ENCODE data around the gene ANKRD10.

The ANKRD10 gene

DNA sequence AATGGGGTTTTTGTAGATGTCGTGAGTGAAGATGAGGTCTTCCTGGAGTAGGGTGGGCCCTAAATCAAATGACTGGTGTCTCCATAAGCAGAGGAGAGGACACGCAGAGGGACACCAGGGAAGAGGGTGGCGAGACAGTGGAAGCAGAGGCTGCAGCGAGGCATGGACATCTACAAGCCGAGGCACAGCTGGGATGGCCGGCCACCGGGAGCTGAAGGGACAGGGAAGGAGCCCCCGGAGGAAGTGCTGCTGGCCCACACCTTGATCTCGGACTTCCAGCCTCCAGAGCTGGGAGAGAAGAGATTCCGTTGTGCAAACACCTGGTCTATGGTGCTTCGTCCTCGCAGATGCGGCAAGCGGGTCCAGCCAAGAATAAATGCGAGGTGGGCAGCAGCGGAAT lies 84.5 kb downstream of the ANKRD10 start:
- H3K27ac ChIP-seq, result no peak overlapping the region
- TF ChIP-seq, protein P1, sequence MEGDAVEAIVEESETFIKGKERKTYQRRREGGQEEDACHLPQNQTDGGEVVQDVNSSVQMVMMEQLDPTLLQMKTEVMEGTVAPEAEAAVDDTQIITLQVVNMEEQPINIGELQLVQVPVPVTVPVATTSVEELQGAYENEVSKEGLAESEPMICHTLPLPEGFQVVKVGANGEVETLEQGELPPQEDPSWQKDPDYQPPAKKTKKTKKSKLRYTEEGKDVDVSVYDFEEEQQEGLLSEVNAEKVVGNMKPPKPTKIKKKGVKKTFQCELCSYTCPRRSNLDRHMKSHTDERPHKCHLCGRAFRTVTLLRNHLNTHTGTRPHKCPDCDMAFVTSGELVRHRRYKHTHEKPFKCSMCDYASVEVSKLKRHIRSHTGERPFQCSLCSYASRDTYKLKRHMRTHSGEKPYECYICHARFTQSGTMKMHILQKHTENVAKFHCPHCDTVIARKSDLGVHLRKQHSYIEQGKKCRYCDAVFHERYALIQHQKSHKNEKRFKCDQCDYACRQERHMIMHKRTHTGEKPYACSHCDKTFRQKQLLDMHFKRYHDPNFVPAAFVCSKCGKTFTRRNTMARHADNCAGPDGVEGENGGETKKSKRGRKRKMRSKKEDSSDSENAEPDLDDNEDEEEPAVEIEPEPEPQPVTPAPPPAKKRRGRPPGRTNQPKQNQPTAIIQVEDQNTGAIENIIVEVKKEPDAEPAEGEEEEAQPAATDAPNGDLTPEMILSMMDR (conservative IDR thresholded peaks at IDR 0.05), result no peak
- TF ChIP-seq ZFX (IDR thresholded peaks at IDR 0.05), result no peak

DNA sequence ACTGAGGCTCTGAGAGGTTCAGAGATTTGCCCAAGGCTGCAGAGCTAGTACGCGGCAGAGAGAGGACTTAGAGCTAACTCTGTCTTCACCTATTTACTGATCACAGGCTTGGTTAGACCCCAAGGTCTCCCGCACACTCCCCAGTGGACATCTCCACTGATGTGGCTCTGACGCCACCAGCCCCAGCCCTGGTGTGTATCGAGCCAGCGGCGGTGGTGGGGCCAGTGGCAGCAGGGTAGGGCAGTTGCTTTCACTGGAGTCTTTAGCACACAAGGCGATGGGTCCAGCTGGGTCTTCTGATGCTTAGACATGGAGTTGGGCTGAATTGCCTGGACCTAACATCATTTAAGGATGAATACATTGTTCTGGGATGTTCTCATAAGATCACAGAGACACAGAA lies 85.4 kb downstream of the ANKRD10 start:
- no peak overlapping the region for H3K27ac ChIP-seq
- no peak for TF ChIP-seq ZFX (IDR thresholded peaks at IDR 0.05)
- TF ChIP-seq, protein P1 (conservative IDR thresholded peaks at IDR 0.05), result no peak

DNA sequence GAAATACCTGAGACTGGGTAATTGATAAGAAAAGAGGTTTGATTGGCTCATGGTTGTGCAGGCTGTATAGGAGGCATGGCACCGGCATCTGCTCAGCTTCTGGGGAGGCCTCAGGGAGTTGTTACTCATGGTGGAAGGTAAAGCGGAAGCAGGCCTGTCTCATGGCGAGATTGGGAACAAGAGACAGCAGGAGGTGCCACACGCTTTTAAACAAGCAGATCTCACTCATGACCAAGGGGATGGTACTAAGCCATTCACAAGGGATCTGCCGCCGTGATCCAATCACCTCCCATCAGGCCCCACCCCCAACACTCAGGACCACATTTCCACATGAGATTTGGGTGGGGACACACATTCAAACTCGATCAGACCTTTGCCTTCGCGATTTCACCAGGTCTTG lies 86.2 kb downstream of the ANKRD10 start:
- H3K27ac ChIP-seq, result no peak overlapping the region
- no peak for TF ChIP-seq ZFX (IDR thresholded peaks at IDR 0.05)
- TF ChIP-seq, protein P1 (conservative IDR thresholded peaks at IDR 0.05), result no peak
